Measurements from ENCODE around the gene NISCH.

The NISCH gene

GRCh38 chr3:52420388-52420787 lies 35.0 kb upstream of the NISCH start:
- no peak overlapping the region for H3K9ac ChIP-seq (ENCODE audit: low read length)
- H3K27me3 ChIP-seq (ENCODE audit: low read length) = no peaks in the 10 kb centered on the region
- H3F3A ChIP-seq (ENCODE audit: insufficient read depth) = peaks cover 5% of the 10 kb centered on the region; the same call in 1 of the 2 replicates
- H2AFZ ChIP-seq (ENCODE audit: low read depth, low read length, severe bottlenecking) = no peak overlapping the region
- H3K9me2 ChIP-seq (replicated peaks; ENCODE audit: insufficient read depth, low read length) = no peaks in the 10 kb centered on the region
- H3K79me2 ChIP-seq (ENCODE audit: insufficient read depth, low read length) = no peaks in the 10 kb centered on the region
- H3K4me2 ChIP-seq (ENCODE audit: low read depth, low read length, poor library complexity, severe bottlenecking) = no peak overlapping the region
- peaks cover 4% of the 10 kb centered on the region; the same call in 1 of the 2 replicates for H3K36me3 ChIP-seq (ENCODE audit: low read length)
- H4K20me1 ChIP-seq (ENCODE audit: low read depth, low read length) = no peaks in the 10 kb centered on the region
- no peak overlapping the region for H3K4me3 ChIP-seq (ENCODE audit: insufficient read depth, low read length, poor library complexity, severe bottlenecking)
- TF ChIP-seq EZH2phosphoT487 (conservative IDR thresholded peaks at IDR 0.05; ENCODE audit: low read length) = no peak
- H3K9me3 ChIP-seq (ENCODE audit: insufficient read depth, low read length) = no peaks in the 10 kb centered on the region
- H3K27ac ChIP-seq (ENCODE audit: low read depth, low read length) = no peak overlapping the region

- H3K4me3 ChIP-seq (ENCODE audit: insufficient read depth, low read length, poor library complexity, severe bottlenecking) = no peak overlapping the region
- H3K79me2 ChIP-seq (ENCODE audit: insufficient read depth, low read length) = no peaks in the 10 kb centered on the region
- no peak overlapping the region for H3K4me2 ChIP-seq (ENCODE audit: low read depth, low read length, poor library complexity, severe bottlenecking)
- H3F3A ChIP-seq (ENCODE audit: insufficient read depth) = peaks cover 5% of the 10 kb centered on the region; the same call in 1 of the 2 replicates
- H3K9me3 ChIP-seq (ENCODE audit: insufficient read depth, low read length) = no peaks in the 10 kb centered on the region
- no peaks in the 10 kb centered on the region for H3K9me2 ChIP-seq (replicated peaks; ENCODE audit: insufficient read depth, low read length)
- H3K27ac ChIP-seq (ENCODE audit: low read depth, low read length) = no peak overlapping the region
- no peaks in the 10 kb centered on the region for H4K20me1 ChIP-seq (ENCODE audit: low read depth, low read length)
- no peaks in the 10 kb centered on the region for H3K27me3 ChIP-seq (ENCODE audit: low read length)
- TF ChIP-seq CTCF (IDR thresholded peaks at IDR 0.05; ENCODE audit: insufficient read depth, low read length, poor library complexity, severe bottlenecking) (no peak), EZH2phosphoT487 (conservative IDR thresholded peaks at IDR 0.05; ENCODE audit: low read length) (no peak)
- no peaks in the 10 kb centered on the region for H3K36me3 ChIP-seq (ENCODE audit: low read length)
- no peak overlapping the region for H2AFZ ChIP-seq (ENCODE audit: low read depth, low read length, severe bottlenecking)
- H3K9ac ChIP-seq (ENCODE audit: low read length) = no peak overlapping the region
These were observed 32.7 kb upstream of the NISCH start for GRCh38 chr3:52422669-52423068.

- no peak overlapping the region for H3K9ac ChIP-seq (ENCODE audit: low read length)
- H3K27ac ChIP-seq (ENCODE audit: low read depth, low read length) = no peak overlapping the region
- H3K79me2 ChIP-seq (ENCODE audit: insufficient read depth, low read length) = no peaks in the 10 kb centered on the region
- H3K36me3 ChIP-seq (ENCODE audit: low read length) = no peaks in the 10 kb centered on the region
- H3K4me2 ChIP-seq (ENCODE audit: low read depth, low read length, poor library complexity, severe bottlenecking) = no peak overlapping the region
- no peaks in the 10 kb centered on the region for H3K27me3 ChIP-seq (ENCODE audit: low read length)
- no peaks in the 10 kb centered on the region for H3K9me3 ChIP-seq (ENCODE audit: insufficient read depth, low read length)
- no peak overlapping the region for H2AFZ ChIP-seq (ENCODE audit: low read depth, low read length, severe bottlenecking)
- no peak for TF ChIP-seq EZH2phosphoT487 (conservative IDR thresholded peaks at IDR 0.05; ENCODE audit: low read length)
- TF ChIP-seq CTCF (IDR thresholded peaks at IDR 0.05; ENCODE audit: insufficient read depth, low read length, poor library complexity, severe bottlenecking) = no peak
- no peak overlapping the region for H3K4me3 ChIP-seq (ENCODE audit: insufficient read depth, low read length, poor library complexity, severe bottlenecking)
- H3K9me2 ChIP-seq (replicated peaks; ENCODE audit: insufficient read depth, low read length) = no peaks in the 10 kb centered on the region
- H3F3A ChIP-seq (ENCODE audit: insufficient read depth) = peaks cover under 1% of the 10 kb centered on the region; the same call in 1 of the 2 replicates
- H4K20me1 ChIP-seq (ENCODE audit: low read depth, low read length) = no peaks in the 10 kb centered on the region
These were observed 32.2 kb upstream of the NISCH start for GRCh38 chr3:52423173-52423572.

- TF ChIP-seq EZH2phosphoT487 (conservative IDR thresholded peaks at IDR 0.05; ENCODE audit: low read length) (no peak), CTCF (IDR thresholded peaks at IDR 0.05; ENCODE audit: insufficient read depth, low read length, poor library complexity, severe bottlenecking) (peak; percentile 90)
- no peaks in the 10 kb centered on the region for H3K27me3 ChIP-seq (ENCODE audit: low read length)
- no peak overlapping the region for H3K9ac ChIP-seq (ENCODE audit: low read length)
- H3K36me3 ChIP-seq (ENCODE audit: low read length) = no peaks in the 10 kb centered on the region
- H3K27ac ChIP-seq (ENCODE audit: low read depth, low read length) = no peak overlapping the region
- no peak overlapping the region for H3K4me2 ChIP-seq (ENCODE audit: low read depth, low read length, poor library complexity, severe bottlenecking)
- H3F3A ChIP-seq (ENCODE audit: insufficient read depth) = no peaks in the 10 kb centered on the region; the same call in 1 of the 2 replicates
- no peaks in the 10 kb centered on the region for H4K20me1 ChIP-seq (ENCODE audit: low read depth, low read length)
- H2AFZ ChIP-seq (ENCODE audit: low read depth, low read length, severe bottlenecking) = no peak overlapping the region
- no peaks in the 10 kb centered on the region for H3K9me3 ChIP-seq (ENCODE audit: insufficient read depth, low read length)
- no peak overlapping the region for H3K4me3 ChIP-seq (ENCODE audit: insufficient read depth, low read length, poor library complexity, severe bottlenecking)
- no peaks in the 10 kb centered on the region for H3K9me2 ChIP-seq (replicated peaks; ENCODE audit: insufficient read depth, low read length)
- no peaks in the 10 kb centered on the region for H3K79me2 ChIP-seq (ENCODE audit: insufficient read depth, low read length)
These were observed 27.0 kb upstream of the NISCH start for GRCh38 chr3:52428151-52429005.

Data from SU-DHL-6 (cell line).